Glutamatergic neuron (in vitro differentiated cells): ENCODE results near the gene CENPM. TPM values are rescaled to one million over a fixed set of nuclear protein-coding genes. Genes with fewer than 3 reads are reported as not detected.
"Not testable (repeated sequence)": the region's sequence is repeated elsewhere in the genome, so short reads cannot be mapped to it uniquely, and the experiment has no call there.

Source experiments
- DNase-seq: peaks from one replicate; pipeline ENCODE4 v3.0.0; 2022
- H3K27ac Mint-ChIP-seq: one replicate; pipeline ENCODE4 v1.8.0; 2020; ENCODE audit warnings: mild to moderate bottlenecking, mixed read lengths, inconsistent platforms; ENCODE audit not compliant: unreplicated experiment
- H3K27me3 Mint-ChIP-seq: one replicate; pipeline ENCODE4 v1.8.0; 2020; ENCODE audit warnings: mild to moderate bottlenecking, moderate library complexity, mixed read lengths, inconsistent platforms; ENCODE audit not compliant: unreplicated experiment
- H3K36me3 Mint-ChIP-seq: one replicate; pipeline ENCODE4 v1.8.0; 2020; ENCODE audit warnings: mild to moderate bottlenecking, mixed read lengths, inconsistent platforms; ENCODE audit not compliant: unreplicated experiment
- H3K4me1 Mint-ChIP-seq: one replicate; pipeline ENCODE4 v1.8.0; 2020; ENCODE audit warnings: mild to moderate bottlenecking, low read depth, mixed read lengths, inconsistent platforms; ENCODE audit not compliant: unreplicated experiment
- H3K4me3 Mint-ChIP-seq: one replicate; pipeline ENCODE4 v1.8.0; 2020; ENCODE audit warnings: mild to moderate bottlenecking, mixed read lengths, inconsistent platforms; ENCODE audit not compliant: unreplicated experiment
- H3K9me3 Mint-ChIP-seq: one replicate; pipeline ENCODE4 v1.8.0; 2020; ENCODE audit warnings: mild to moderate bottlenecking, moderate library complexity, mixed read lengths, inconsistent platforms; ENCODE audit not compliant: unreplicated experiment
- CTCF ChIP-seq: fragments of 200-600 bp; sonication (generic); IDR thresholded peaks from one replicate; pipeline ENCODE4 v1.5.0; 2021; ENCODE audit not compliant: partially characterized antibody, unreplicated experiment
- total RNA-seq: library from RNA; stranded (reverse); fragmentation: NEBNext Ultra II Directional; extraction: Animal tissue kit (Norgen Biotek cat#: 25700); gene quantifications from one replicate; pipeline ENCODE4 v1.2.1, GENCODE V29; 2021; ENCODE audit not compliant: unreplicated experiment

Gene CENPM
- total RNA-seq, 1 donor from 2014 or later, result 3.4 TPM

DNA sequence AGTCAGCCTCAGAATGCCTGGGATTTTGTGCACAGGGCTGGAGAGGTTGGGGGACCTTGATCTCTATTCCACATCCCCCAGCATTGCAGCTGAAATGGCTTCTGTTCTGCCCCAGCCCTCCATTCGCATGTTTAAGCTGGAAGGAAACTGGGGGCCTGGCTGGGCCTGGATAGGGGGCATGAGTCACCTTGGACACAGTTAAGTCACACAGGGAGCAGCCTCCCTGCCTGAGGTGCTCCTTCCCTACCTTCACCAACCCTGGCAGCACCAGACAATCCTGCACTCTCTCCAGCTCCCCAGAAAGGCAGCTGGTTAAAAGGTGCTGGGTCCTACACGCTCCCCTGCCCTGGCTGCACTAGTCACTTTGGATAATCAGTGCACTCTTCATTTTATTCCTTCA is 5.8 kb upstream of the CENPM start:
- peaks cover 13% of the 10 kb centered on the region for H3K4me1 Mint-ChIP-seq
- H3K9me3 Mint-ChIP-seq, result peaks cover 2% of the 10 kb centered on the region
- H3K4me3 Mint-ChIP-seq, result no peak overlapping the region
- H3K36me3 Mint-ChIP-seq, result no peaks in the 10 kb centered on the region
- H3K27ac Mint-ChIP-seq, result no peak overlapping the region
- no peak for TF ChIP-seq CTCF
- peaks cover 3% of the 10 kb centered on the region for H3K27me3 Mint-ChIP-seq
- DNase-seq, result no peak

DNA sequence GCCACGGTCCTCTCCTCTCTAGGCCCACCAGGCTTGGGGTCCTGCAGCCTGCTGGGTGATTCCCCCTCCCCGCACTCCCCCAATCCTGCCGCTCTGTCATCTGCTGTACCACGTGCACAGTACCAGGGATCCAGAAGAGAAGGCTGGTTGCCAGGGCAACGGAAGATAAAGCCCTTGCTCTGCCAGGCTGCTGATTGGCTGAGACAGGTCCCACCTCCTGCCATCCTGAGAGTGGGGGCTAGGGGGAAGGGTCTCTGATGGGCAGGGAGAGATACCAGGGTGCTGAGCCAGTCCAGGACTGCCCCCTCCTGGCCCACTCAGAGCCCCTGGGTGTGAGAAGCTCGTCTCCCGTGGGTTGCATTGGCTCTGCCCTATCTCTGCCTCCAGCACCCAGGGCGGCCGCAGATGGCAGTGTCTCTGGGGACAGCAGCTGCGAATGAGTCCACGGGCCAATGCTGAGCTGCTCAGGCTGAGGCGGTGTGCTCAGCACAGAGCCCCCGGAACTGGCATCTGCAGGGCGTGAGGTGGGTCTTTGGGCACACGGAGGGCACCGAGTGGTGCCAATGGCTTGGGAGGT is 5.0 kb upstream of the CENPM start, which contains the start of gene SMIM45:
Gene SMIM45, plus strand, starts transcription at position 253 of the 577 bp plus-strand sequence.
- peaks cover 13% of the 10 kb centered on the region for H3K4me1 Mint-ChIP-seq
- peak; percentile 48 for DNase-seq
- H3K27ac Mint-ChIP-seq, result no peak within 1 kb of the TSS
- no peaks in the 10 kb centered on the region for H3K36me3 Mint-ChIP-seq
- peaks cover 2% of the 10 kb centered on the region for H3K9me3 Mint-ChIP-seq
- no peak for TF ChIP-seq CTCF
- peaks cover 3% of the 10 kb centered on the region for H3K27me3 Mint-ChIP-seq
- peak within 1 kb of the TSS; percentile 69 for H3K4me3 Mint-ChIP-seq

GRCh38 chr22:41949297-41949965 is 2.5 kb upstream of the CENPM start:
- Mint-ChIP-seq H3K4me1 (peaks cover 13% of the 10 kb centered on the region), H3K27me3 (peaks cover 4% of the 10 kb centered on the region), H3K27ac (no peak overlapping the region)

DNA sequence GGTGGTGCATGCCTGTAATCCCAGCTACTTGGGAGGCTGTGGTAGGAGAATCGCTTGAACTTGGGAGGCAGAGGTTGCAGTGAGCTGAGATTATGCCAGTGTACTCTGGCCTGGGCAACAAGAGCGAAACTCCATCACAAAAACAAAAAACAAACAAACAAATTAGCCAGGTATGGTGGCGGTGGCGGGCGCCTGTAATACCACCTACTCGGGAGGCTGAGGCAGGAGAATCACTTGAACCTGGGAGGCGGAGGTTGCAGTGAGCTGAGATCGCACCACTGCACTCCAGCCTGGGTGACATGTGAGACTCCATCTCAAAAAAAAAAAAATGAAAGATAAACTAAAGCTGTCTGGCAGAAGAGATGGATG is 2.0 kb upstream of the CENPM start:
- H3K4me1 Mint-ChIP-seq, result peaks cover 13% of the 10 kb centered on the region
- H3K27ac Mint-ChIP-seq, H3K4me3 Mint-ChIP-seq, H3K36me3 Mint-ChIP-seq, DNase-seq, H3K27me3 Mint-ChIP-seq, H3K9me3 Mint-ChIP-seq: not testable (repeated sequence)

More at GRCh38 chr22:41949297-41949965, 2.5 kb upstream of the CENPM start:
- no peak for TF ChIP-seq CTCF
- Mint-ChIP-seq H3K36me3 (no peaks in the 10 kb centered on the region), H3K9me3 (peaks cover 4% of the 10 kb centered on the region), H3K4me3 (no peak overlapping the region)
- DNase-seq, result no peak

DNA sequence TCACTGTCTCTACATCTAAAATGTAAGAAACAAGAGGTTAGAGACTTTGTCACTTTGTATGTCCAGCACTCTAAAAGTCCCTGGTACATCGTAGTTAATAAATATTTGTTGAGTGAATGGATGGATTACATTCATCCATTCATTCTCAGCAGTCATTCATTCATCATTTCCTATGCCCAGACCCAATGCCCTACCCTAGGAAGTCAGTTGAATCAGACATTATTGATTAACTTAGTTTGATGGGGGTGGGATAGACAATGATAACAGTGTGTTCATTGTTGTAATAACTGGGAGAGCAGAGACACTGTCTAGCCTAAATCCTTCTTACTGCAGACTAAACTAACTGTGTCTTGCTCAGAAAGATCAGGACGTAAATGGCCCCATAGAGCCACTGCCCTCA is 1.2 kb upstream of the CENPM start:
- Mint-ChIP-seq H3K4me1 (peaks cover 13% of the 10 kb centered on the region), H3K36me3 (no peaks in the 10 kb centered on the region), H3K4me3 (no peak overlapping the region), H3K27me3 (peaks cover 3% of the 10 kb centered on the region), H3K27ac (no peak overlapping the region), H3K9me3 (peaks cover 6% of the 10 kb centered on the region)
- TF ChIP-seq CTCF, result no peak
- DNase-seq, result no peak
